HG03575 (cell line): ENCODE data around the gene WBP1.
"Not testable (repeated sequence)": the region's sequence is repeated elsewhere in the genome, so short reads cannot be mapped to it uniquely, and the experiment has no call there.

Experiments used
- ATAC-seq: cut with Tn5 transposase; IDR thresholded peaks from one replicate; pipeline ENCODE4 v1.9.1; 2021; ENCODE audit not compliant: unreplicated experiment, insufficient number of reproducible peaks, low FRiP score; ENCODE audit errors: extremely low read depth

The WBP1 gene

DNA sequence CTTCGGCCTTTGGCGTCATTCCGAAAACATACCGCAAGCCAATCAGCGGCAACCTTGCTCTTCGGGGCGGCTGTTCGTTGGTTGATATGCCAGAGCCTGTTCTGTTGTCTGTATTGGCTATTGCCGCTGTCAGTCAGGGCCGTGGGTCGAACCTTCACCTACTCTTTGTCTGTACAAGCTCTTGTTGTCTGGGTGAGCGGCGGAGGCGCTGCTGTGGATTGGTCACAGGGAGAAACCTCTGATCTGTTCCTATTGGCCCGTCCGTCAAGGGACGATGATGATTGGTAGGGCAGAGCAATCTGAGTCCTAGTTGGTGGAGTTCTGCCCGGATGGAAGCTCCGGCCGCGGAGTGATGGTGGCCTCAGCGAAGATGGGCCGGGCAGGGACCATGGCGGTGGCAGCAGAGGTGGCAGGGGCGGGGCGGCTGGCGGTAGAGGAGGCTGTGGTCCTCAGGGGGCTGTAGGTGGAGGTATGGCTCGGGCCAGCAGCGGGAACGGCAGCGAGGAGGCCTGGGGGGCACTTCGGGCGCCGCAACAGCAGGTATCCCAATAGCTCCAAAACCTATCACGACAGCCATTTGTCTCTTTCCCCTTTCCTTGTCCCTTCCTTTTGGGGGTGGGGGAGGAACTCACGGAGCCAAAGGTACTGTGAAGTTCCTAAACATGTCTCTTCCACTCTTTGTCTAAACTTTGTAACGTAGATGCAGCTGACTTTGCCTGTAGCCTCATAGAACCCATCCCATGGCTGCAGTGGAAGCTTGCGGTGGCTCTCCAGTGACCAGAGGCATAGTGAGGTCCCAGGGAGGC, at the start of gene WBP1:
TSS of gene WBP1 (plus strand) at position 307 of the 806 bp plus-strand sequence. CDS start at position 472, 165 bp downstream.
- peak; percentile 71 for ATAC-seq

GRCh38 chr2:74413001-74413698, 45.1 kb upstream of the WBP1 start:
- no peak for ATAC-seq

DNA sequence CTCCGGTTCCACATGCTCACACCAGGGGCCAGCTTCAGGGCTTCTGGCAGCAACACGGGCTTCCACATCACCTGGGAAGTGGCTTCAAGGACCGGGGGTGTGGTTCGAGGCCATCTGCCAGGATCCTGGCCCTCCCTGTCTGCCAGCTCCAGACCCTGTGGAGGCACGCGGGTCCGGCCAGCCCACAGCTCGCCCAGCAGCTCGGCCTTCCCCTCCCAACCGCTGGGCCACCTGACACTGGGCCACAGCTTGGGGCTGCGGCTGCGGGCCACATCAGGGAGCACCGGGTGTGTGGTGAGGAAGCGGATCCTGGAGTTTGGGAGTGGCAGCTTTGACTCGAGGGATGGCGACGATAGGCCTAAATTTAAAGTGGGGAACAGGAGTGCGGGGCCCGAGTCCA, 43.8 kb upstream of the WBP1 start:
- ATAC-seq: no peak

DNA sequence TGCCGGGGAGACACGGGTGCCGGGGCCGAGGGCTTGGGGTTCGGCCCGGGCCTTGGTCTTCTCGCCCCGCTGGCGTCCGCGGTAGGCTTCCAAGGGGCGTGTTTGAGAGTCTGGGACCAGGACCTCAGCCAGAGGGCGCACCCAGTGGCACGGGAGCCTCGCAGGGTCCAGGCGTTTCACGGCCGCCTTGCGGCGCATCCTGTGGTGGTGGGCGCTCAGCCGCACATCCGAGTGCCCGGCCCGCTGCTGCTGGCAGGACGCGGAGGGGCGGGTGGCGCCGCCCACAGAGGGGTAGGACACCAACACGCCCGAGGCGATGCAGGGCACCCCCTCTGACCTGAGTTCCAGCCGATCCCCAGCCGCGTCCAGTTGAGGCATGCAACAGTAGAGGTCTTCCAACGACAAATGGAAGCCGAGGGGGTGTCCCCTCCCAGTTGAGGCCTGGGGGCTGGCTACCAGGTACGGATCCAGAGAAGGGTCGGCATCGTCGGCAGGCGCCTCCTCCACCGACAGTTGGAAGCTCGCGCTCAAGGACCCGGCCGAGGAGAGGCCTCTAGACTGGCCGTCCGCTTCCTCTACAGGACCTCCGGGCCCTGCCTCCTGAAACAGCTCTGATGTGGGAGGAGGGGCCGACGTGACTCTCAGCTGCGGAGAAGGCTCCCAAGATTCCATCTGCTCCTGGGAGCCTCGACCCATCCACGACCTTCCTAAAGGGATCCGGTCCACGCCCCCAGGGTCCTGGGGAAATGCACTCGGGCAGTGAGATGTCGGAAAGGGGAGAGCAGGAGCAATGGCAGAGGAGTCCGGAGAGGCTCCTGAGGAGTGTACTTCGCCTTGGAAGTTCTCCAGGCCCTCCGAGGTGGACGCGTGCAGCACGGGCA, 43.1 kb upstream of the WBP1 start:
- ATAC-seq: no peak

GRCh38 chr2:74415762-74416395, 42.4 kb upstream of the WBP1 start:
- ATAC-seq: no peak

DNA sequence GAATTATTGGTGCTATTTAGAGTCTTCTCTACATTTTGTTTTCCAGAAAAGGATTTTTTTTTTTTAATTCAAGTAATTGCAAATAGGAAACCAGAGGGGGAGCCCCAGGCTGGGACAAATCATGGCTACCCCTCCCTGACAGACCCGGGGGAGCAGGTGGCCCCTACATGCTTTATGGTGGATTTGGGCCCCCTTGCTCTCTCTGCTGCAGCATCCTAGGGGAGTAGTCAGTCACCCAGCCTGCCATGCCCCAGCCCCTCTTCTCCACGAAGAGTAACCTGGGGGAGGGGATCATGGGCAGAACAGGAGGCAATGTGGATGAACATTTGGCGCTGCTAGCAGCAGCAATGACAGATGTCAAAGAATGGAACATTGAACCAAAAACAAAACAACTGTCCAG, 41.5 kb upstream of the WBP1 start:
- no peak for ATAC-seq

GRCh38 chr2:74417197-74417596, 41.0 kb upstream of the WBP1 start:
- no peak for ATAC-seq

DNA sequence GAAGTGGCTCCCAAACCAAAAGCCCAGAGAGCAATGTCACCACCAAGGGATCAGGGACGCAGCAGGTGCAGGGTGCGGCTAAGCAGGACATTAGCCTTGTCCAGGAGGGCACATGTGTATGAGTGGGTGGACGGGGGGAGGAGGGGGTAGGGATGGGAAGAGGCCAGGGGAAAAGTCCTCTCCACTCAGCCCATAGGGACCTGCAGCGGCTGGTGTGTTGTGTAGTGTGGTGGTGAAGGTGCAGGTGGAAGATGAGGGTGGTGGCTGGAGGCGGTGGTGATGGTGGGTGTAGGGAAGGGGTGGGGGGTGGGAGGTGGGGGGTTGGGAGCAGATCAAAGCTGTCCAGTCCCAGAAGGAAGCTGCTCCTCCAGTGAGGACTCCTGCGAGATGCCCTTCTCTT, 40.5 kb upstream of the WBP1 start:
- no peak for ATAC-seq

DNA sequence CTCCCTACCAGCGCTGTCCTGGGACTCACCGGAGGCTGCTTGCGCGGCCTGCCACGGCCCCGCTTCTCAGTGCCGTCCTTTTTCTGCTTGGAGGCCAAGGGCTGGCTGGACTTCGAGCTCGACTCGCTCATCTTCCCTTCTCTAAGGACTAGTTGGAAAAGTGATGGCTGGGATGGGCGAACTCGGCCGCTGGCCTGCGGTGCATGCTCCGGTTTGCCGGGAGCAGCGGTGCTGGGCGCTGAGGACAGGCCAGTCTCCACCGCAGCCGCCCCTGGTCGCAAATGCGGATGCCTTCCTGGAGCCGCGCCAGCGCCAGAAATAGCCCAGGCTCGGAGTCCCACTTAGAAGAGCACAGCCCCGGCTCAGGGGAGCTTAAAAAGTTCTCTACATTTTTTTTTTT, 39.9 kb upstream of the WBP1 start:
- no peak for ATAC-seq

DNA sequence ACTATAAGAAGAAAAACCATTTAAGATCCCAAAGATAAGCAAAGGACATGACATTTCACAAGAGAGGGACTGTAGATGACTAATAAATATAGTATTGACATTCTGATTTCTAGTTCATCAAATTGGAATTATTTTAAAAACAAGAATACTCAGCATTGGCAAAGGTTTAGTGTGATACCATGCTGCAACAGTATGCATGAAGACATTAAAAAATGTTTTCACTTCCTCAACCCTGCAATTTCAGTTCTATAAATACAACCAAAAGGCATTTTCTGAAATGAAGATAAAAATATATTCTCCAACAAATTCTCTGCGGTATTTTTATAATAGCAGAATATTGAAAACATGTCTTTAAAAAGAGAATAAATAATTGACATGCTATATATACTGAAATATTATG, 38.9 kb upstream of the WBP1 start:
- ATAC-seq: no peak

GRCh38 chr2:74420006-74420405, 38.2 kb upstream of the WBP1 start:
- no peak for ATAC-seq

GRCh38 chr2:74420443-74421103, 37.7 kb upstream of the WBP1 start:
- ATAC-seq: not testable (repeated sequence)

DNA sequence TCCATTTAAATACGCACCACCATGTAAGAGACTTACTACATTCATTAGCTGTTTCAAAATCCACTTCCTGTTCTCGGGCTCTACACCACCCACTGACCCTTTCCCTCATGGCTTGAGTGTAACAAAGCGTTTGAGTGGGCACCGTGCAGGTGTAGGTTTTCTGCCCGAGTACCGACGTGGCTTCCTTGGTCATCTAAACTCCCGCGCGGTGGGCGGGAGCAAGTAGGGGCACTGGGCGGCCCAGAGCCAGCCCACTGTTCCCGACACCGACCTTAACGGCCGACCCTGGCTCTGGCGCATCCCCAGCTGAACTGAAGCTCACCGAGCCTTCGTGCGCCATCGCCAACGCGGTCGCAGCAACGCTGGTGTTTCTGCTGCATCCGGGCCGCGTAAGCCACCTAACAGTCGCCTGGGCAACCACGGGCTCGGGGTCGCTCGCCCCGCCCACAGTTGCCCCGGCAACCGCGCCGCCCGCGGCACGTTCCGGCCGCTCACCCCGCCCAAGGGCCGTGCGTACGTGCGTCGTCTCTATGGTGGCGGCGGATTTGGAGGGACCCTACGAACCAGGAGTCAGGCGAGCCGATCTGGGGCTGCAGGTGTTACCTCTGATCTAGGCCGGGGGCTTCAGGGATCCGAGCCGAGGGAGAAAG, 36.9 kb upstream of the WBP1 start, which contains the start of the genes C2orf81 and WDR54:
TSS of gene C2orf81 (minus strand) at position 399 of the 650 bp plus-strand sequence. CDS start at position 340, 59 bp downstream.
TSS of gene WDR54 (plus strand) at position 510 of the 650 bp plus-strand sequence. CDS start 424 bp downstream, outside the sequence.
- ATAC-seq: peak; percentile 47

DNA sequence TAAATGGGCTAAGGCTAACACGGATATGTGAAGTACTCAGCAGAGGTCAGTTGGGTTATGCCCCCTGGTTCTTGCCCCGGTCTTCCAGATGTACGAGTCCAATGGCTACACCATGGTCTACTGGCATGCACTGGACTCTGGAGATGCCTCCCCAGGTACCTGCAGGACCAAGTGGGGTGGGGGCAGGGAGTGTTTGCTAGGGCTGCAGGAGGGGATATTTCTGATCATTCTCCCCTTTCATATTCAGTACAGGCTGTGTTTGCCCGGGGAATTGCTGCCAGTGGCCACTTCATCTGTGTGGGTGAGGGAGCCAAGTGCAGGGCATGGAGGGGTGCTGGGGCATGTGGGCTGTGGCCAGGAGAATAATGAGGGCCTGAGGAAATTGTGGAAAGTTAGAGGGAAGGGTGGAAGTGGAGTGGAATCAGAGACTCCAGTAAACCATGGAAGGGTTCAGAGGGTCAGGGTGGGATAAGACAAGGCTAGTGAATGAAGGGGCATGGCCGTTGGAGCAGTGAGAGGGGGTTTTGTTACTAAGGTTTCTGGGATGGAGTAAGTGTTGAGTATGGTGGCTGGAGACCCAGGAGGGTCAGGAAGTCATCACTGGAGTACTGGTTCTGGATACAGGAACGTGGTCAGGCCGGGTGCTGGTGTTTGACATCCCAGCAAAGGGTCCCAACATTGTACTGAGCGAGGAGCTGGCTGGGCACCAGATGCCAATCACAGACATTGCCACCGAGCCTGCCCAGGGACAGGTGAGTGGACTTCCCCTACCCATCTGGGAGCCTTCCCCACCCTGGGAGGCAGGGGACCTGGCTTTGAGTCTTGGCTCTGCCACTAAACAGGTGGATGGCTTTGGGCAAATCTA, 34.8 kb upstream of the WBP1 start:
- no peak for ATAC-seq

- ATAC-seq: no peak
Measured at GRCh38 chr2:74424139-74424992, 33.9 kb upstream of the WBP1 start.

GRCh38 chr2:74424995-74425406, 33.2 kb upstream of the WBP1 start:
- no peak for ATAC-seq
